ENCODE measurements around the gene PPP2R5B. TPM values are rescaled to one million over a fixed set of nuclear protein-coding genes. Genes with fewer than 3 reads are reported as not detected.

Gene PPP2R5B
- total and polyA plus RNA-seq, 9 of the 15 experiments (the other 6 are each of a cell fraction or from before 2014, with no cell fraction given) = 0.10 to 7.8 (median 3.3) TPM

DNA sequence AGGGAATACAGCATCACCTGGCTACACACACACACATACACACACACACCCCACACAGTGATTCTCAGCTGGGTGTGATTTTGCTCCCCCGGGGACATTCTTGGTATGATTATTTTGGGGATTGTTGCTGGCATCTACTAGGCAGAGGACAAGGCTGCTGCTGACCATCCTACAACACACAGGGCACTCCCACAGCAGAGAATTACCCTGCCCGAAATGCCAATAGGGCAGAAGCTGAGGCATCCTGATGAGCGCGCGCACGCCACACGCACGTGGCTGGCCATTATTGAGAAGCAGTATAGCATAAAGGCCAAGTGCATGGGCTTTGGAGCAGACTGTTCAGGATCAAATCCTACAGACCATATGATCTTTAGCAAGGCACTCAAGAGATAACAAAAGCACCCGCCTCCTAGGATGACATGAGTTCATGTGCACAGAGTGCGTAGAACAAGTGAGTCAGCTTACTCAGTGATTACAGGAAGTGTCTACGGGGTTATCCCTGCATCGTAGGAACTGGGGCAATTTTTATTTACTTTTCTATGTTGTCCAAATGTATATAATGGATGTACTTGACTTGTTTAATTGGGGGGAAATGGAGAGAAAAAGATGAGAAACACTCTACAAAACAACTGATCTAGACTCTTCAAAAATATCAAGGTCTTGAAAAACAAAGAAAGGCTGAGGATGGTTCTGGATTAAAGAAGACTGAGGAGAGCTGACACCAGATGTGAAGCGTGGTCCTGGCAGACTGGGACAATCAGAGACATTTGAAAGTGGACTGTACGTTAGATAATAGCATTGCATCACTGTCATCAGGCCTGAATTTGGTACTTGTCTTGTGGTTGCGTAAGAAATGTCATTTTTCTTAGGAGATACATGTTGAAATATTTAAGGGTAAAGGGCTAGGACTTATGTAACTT is 38.9 kb upstream of the PPP2R5B start (continued):
- TF ChIP-seq NR4A1 (CRISPR knock-in tag; IDR thresholded peaks at IDR 0.05) (no peak), NR4A1 (tag; IDR thresholded peaks at IDR 0.05) (peak; percentile 59; the same call in 1 of the 2 replicates), EP400 (IDR thresholded peaks at IDR 0.05) (peak; percentile 90), FOS (IDR thresholded peaks at IDR 0.05; ENCODE audit: extremely low read depth, insufficient read length) (peak; percentile 20), NCOR1 (IDR thresholded peaks at IDR 0.05) (peak; percentile 80), SOX6 (IDR thresholded peaks at IDR 0.05) (peak; percentile 78), ZNF589 (CRISPR knock-in tag; IDR thresholded peaks at IDR 0.05; ENCODE audit: low read depth) (peak; percentile 85), BCOR (IDR thresholded peaks at IDR 0.05) (peak; percentile 49; the same call in 1 of the 2 replicates), RBM15 (IDR thresholded peaks at IDR 0.05; ENCODE audit: insufficient read depth, low read length) (no peak), MTA1 (IDR thresholded peaks at IDR 0.05; ENCODE audit: borderline replicate concordance) (peak; percentile 48; the same call in 1 of the 2 replicates), DACH1 (IDR thresholded peaks at IDR 0.05; ENCODE audit: partially characterized antibody) (peak; percentile 33), BDP1 (IDR thresholded peaks at IDR 0.05; ENCODE audit: insufficient read depth, insufficient read length) (no peak), ZNF197 (CRISPR knock-in tag; IDR thresholded peaks at IDR 0.05; ENCODE audit: low read depth) (peak; percentile 37; the same call in 1 of the 2 replicates), MTA3 (IDR thresholded peaks at IDR 0.05; ENCODE audit: borderline replicate concordance) (peak; percentile 76), MAFG (tag; conservative IDR thresholded peaks at IDR 0.05) (peak; percentile 61), HEY1 (CRISPR knock-in tag; IDR thresholded peaks at IDR 0.05; ENCODE audit: borderline replicate concordance) (0 out of 2 replicates have a peak, but pooled peaks have one; percentile 26), SIN3A (IDR thresholded peaks at IDR 0.05; ENCODE audit: borderline replicate concordance in 2 of 2, control insufficient read depth in 1 of 2, low read depth in 2 of 2, low read length in 2 of 2) (peak in 1 of 2 experiments; percentile 21; a peak in 1 of 4 replicates), ZNF316 (IDR thresholded peaks at IDR 0.05) (peak; percentile 82), C11orf30 (IDR thresholded peaks at IDR 0.05; ENCODE audit: low read depth) (peak; percentile 83), JUN (IDR thresholded peaks at IDR 0.05; ENCODE audit: borderline replicate concordance, low read depth, low read length) (peak; percentile 87; the same call in 1 of the 2 replicates), JUN (CRISPR knock-in tag; IDR thresholded peaks at IDR 0.05; ENCODE audit: borderline replicate concordance) (no peak)
- TF ChIP-seq, protein P1, sequence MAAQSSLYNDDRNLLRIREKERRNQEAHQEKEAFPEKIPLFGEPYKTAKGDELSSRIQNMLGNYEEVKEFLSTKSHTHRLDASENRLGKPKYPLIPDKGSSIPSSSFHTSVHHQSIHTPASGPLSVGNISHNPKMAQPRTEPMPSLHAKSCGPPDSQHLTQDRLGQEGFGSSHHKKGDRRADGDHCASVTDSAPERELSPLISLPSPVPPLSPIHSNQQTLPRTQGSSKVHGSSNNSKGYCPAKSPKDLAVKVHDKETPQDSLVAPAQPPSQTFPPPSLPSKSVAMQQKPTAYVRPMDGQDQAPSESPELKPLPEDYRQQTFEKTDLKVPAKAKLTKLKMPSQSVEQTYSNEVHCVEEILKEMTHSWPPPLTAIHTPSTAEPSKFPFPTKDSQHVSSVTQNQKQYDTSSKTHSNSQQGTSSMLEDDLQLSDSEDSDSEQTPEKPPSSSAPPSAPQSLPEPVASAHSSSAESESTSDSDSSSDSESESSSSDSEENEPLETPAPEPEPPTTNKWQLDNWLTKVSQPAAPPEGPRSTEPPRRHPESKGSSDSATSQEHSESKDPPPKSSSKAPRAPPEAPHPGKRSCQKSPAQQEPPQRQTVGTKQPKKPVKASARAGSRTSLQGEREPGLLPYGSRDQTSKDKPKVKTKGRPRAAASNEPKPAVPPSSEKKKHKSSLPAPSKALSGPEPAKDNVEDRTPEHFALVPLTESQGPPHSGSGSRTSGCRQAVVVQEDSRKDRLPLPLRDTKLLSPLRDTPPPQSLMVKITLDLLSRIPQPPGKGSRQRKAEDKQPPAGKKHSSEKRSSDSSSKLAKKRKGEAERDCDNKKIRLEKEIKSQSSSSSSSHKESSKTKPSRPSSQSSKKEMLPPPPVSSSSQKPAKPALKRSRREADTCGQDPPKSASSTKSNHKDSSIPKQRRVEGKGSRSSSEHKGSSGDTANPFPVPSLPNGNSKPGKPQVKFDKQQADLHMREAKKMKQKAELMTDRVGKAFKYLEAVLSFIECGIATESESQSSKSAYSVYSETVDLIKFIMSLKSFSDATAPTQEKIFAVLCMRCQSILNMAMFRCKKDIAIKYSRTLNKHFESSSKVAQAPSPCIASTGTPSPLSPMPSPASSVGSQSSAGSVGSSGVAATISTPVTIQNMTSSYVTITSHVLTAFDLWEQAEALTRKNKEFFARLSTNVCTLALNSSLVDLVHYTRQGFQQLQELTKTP (IDR thresholded peaks at IDR 0.05; ENCODE audit: low read depth in 1 of 2, partially characterized antibody in 2 of 2) = peak; percentile 63 to 65
- TF ChIP-seq, protein P2, sequence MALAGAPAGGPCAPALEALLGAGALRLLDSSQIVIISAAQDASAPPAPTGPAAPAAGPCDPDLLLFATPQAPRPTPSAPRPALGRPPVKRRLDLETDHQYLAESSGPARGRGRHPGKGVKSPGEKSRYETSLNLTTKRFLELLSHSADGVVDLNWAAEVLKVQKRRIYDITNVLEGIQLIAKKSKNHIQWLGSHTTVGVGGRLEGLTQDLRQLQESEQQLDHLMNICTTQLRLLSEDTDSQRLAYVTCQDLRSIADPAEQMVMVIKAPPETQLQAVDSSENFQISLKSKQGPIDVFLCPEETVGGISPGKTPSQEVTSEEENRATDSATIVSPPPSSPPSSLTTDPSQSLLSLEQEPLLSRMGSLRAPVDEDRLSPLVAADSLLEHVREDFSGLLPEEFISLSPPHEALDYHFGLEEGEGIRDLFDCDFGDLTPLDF (CRISPR knock-in tag; IDR thresholded peaks at IDR 0.05) = peak; percentile 67; the same call in 1 of the 2 replicates
- TF ChIP-seq, protein P3, sequence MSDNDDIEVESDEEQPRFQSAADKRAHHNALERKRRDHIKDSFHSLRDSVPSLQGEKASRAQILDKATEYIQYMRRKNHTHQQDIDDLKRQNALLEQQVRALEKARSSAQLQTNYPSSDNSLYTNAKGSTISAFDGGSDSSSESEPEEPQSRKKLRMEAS (CRISPR knock-in tag; IDR thresholded peaks at IDR 0.05) = peak; percentile 95
